H9 (cell line): ENCODE data around the gene ZNF418. TPM values are rescaled to one million over a fixed set of nuclear protein-coding genes. Genes with fewer than 3 reads are reported as not detected.

Source experiments
- DNase-seq: peaks from one replicate; pipeline ENCODE4 v3.0.0-alpha.2; 2017
- H2AFZ ChIP-seq: one replicate; pipeline ENCODE4 v1.6.1; 2013; ENCODE audit warnings: mild to moderate bottlenecking, low read length, control low read depth, moderate library complexity
- H2AK5ac ChIP-seq: 2 replicates; pipeline ENCODE4 v1.6.1; 2013; ENCODE audit warnings: low read length, control low read depth, mixed read lengths; ENCODE audit not compliant: insufficient read length
- H2BK120ac ChIP-seq: one replicate; pipeline ENCODE4 v1.6.1; 2013; ENCODE audit warnings: low read depth, mild to moderate bottlenecking, low read length, control low read depth, inconsistent platforms; ENCODE audit not compliant: poor library complexity, severe bottlenecking
- H2BK12ac ChIP-seq: 2 replicates; pipeline ENCODE4 v1.6.1; 2013; ENCODE audit warnings: low read length, control low read depth, mixed read lengths, low read depth; ENCODE audit not compliant: insufficient read length
- H2BK15ac ChIP-seq: 2 replicates; pipeline ENCODE4 v1.6.1; 2013; ENCODE audit warnings: low read depth, low read length, control low read depth
- H2BK20ac ChIP-seq: one replicate; pipeline ENCODE4 v1.6.1; 2013; ENCODE audit warnings: low read depth, mild to moderate bottlenecking, low read length, control low read depth, inconsistent platforms; ENCODE audit not compliant: poor library complexity, severe bottlenecking
- H2BK5ac ChIP-seq: 2 replicates; pipeline ENCODE4 v1.6.1; 2013; ENCODE audit warnings: low read length, control low read depth, mixed read lengths; ENCODE audit not compliant: insufficient read length
- H3K14ac ChIP-seq: 2 replicates; pipeline ENCODE4 v1.6.1; 2013; ENCODE audit warnings: low read length, control low read depth; ENCODE audit not compliant: insufficient read depth
- H3K18ac ChIP-seq: 2 replicates; pipeline ENCODE4 v1.6.1; 2013; ENCODE audit warnings: low read depth, mild to moderate bottlenecking, mixed read lengths, low read length, control low read depth; ENCODE audit not compliant: insufficient read length
- H3K23ac ChIP-seq: 2 replicates; pipeline ENCODE4 v1.6.1; 2013; ENCODE audit warnings: low read length, control low read depth, mixed read lengths, low read depth; ENCODE audit not compliant: insufficient read length
- H3K23me2 ChIP-seq: 2 replicates; pipeline ENCODE4 v1.6.1; 2013; ENCODE audit warnings: low read depth, mild to moderate bottlenecking, mixed read lengths, low read length, control low read depth; ENCODE audit not compliant: insufficient read length, poor library complexity, severe bottlenecking
- H3K27ac ChIP-seq: 2 replicates; pipeline ENCODE4 v1.5.1; 2013; ENCODE audit warnings: low read length, control low read depth, mixed read lengths, low read depth; ENCODE audit not compliant: insufficient read length
- H3K27me3 ChIP-seq: 2 replicates; pipeline ENCODE4 v1.6.1; 2013; ENCODE audit warnings: low read length, control low read depth, inconsistent platforms; ENCODE audit not compliant: insufficient read depth
- H3K4ac ChIP-seq: 2 replicates; pipeline ENCODE4 v1.6.1; 2013; ENCODE audit warnings: low read depth, mild to moderate bottlenecking, control low read depth, inconsistent platforms, low read length, moderate library complexity
- H3K4me1 ChIP-seq: 2 replicates; pipeline ENCODE4 v1.6.1; 2013; ENCODE audit warnings: low read length, control low read depth, inconsistent platforms; ENCODE audit not compliant: insufficient read depth
- H3K4me2 ChIP-seq: 2 replicates; pipeline ENCODE4 v1.6.1; 2013; ENCODE audit warnings: low read length, control low read depth, mixed read lengths; ENCODE audit not compliant: insufficient read length, insufficient read depth
- H3K56ac ChIP-seq: 2 replicates; pipeline ENCODE4 v1.6.1; 2013; ENCODE audit warnings: low read depth, mild to moderate bottlenecking, mixed read lengths, low read length, control low read depth; ENCODE audit not compliant: insufficient read length
- H3K79me1 ChIP-seq: 2 replicates; pipeline ENCODE4 v1.6.1; 2013; ENCODE audit warnings: low read depth, mild to moderate bottlenecking, moderate library complexity, low read length, control low read depth, inconsistent platforms; ENCODE audit not compliant: insufficient read depth, poor library complexity, severe bottlenecking
- H3K79me2 ChIP-seq: 2 replicates; pipeline ENCODE4 v1.6.1; 2013; ENCODE audit warnings: low read length, control low read depth, inconsistent platforms; ENCODE audit not compliant: insufficient read depth
- H3K9ac ChIP-seq: 2 replicates; pipeline ENCODE4 v1.6.1; 2013; ENCODE audit warnings: low read length, control low read depth, mixed read lengths; ENCODE audit not compliant: insufficient read length; ENCODE audit errors: extremely low read depth
- H3K9me3 ChIP-seq: one replicate; pipeline ENCODE4 v1.6.1; 2013; ENCODE audit warnings: low read depth, low read length, inconsistent platforms; ENCODE audit not compliant: control insufficient read depth
- H3T11ph ChIP-seq: one replicate; pipeline ENCODE4 v1.6.1; 2013; ENCODE audit warnings: mild to moderate bottlenecking, low read length, control low read depth, inconsistent platforms
- H4K20me1 ChIP-seq: one replicate; pipeline ENCODE4 v1.6.1; 2013; ENCODE audit not compliant: control insufficient read depth, insufficient read length, insufficient read depth
- H4K5ac ChIP-seq: 2 replicates; pipeline ENCODE4 v1.6.1; 2013; ENCODE audit warnings: low read depth, mild to moderate bottlenecking, mixed read lengths, low read length, control low read depth; ENCODE audit not compliant: insufficient read length
- H4K8ac ChIP-seq: replicated peaks from 2 replicates; pipeline ENCODE4 v1.6.1; 2013; ENCODE audit warnings: low read length, control low read depth, mixed read lengths, low read depth; ENCODE audit not compliant: insufficient read length
- H4K91ac ChIP-seq: 2 replicates; pipeline ENCODE4 v1.6.1; 2013; ENCODE audit warnings: low read depth, mild to moderate bottlenecking, moderate library complexity, mixed read lengths, low read length, control low read depth; ENCODE audit not compliant: insufficient read length
- H3K27ac Mint-ChIP-seq, 3 experiments: 2 replicates in 2 of 3; 3 replicates in 1 of 3; pipeline ENCODE4 v1.8.0; 2020 to 2021; ENCODE audit warnings: mixed read lengths in 3 of 3, mild to moderate bottlenecking in 1 of 3, moderate library complexity in 1 of 3
- H3K27me3 Mint-ChIP-seq: 2 replicates; pipeline ENCODE4 v1.8.0; 2021; ENCODE audit warnings: low read depth, mild to moderate bottlenecking, moderate library complexity, mixed read lengths
- H3K36me3 Mint-ChIP-seq, 3 experiments: 2 replicates in 2 of 3; 3 replicates in 1 of 3; pipeline ENCODE4 v1.8.0; 2020 to 2021; ENCODE audit warnings: low read depth in 3 of 3, mixed read lengths in 3 of 3; ENCODE audit not compliant: insufficient read depth in 1 of 3
- H3K4me1 Mint-ChIP-seq, 2 experiments: 2 replicates each; pipeline ENCODE4 v1.8.0; 2020; ENCODE audit warnings: mixed read lengths in 2 of 2
- H3K4me3 Mint-ChIP-seq, 2 experiments: 2 replicates in 1 of 2; 3 replicates in 1 of 2; pipeline ENCODE4 v1.8.0; 2020 to 2021; ENCODE audit warnings: mild to moderate bottlenecking in 2 of 2, mixed read lengths in 2 of 2, moderate library complexity in 1 of 2
- H3K9me3 Mint-ChIP-seq, 2 experiments: 2 replicates in 1 of 2; 3 replicates in 1 of 2; pipeline ENCODE4 v1.8.0; 2020; ENCODE audit warnings: mild to moderate bottlenecking in 2 of 2, mixed read lengths in 2 of 2, moderate library complexity in 1 of 2
- total RNA-seq: library from RNA; stranded (reverse); gene quantifications from 2 replicates; pipeline ENCODE4 v1.2.1, GENCODE V29; 2021
- TF ChIP-seq, protein P1 (sequence below): fragments of 200-600 bp; sonication (generic); conservative IDR thresholded peaks from 3 replicates; pipeline ENCODE4 v1.8.0; 2021; ENCODE audit warnings: antibody characterized with exemption, mild to moderate bottlenecking

Gene ZNF418
- total RNA-seq, 1 experiment from 2014 or later, result 26.2 TPM

DNA sequence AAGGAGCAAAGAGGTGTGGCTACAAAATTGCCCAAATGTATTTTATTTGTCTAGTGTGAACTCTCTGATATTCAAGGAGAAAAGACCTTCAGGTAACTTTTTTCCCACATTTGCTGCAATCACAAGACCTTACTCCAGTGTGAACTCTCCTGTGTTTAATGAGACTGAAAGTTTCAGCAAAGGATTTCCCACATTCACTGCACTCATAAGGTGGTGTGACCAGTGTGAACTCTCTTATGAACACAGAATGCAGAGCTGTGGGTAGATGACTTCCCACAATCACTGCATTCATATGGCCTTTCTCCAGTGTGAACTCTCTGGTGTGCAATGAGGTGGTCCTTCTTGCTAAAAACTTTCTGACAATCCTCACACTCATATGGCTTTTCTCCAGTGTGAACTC, 62.8 kb downstream of the ZNF418 start:
- Mint-ChIP-seq H3K27me3 (peaks cover 3% of the 10 kb centered on the region; the same call in 1 of the 2 replicates), H3K4me1 (0 out of 4 replicates have a peak, but pooled peaks cover 0 to 4% of the 10 kb centered on the region in 2 experiments), H3K9me3 (peaks cover 62 to 66% of the 10 kb centered on the region in 2 experiments), H3K36me3 (peaks cover 83 to 91% (median 90%) of the 10 kb centered on the region in 3 experiments), H3K27ac (no peak overlapping the region), H3K4me3 (no peak overlapping the region)
- TF ChIP-seq, protein P1, sequence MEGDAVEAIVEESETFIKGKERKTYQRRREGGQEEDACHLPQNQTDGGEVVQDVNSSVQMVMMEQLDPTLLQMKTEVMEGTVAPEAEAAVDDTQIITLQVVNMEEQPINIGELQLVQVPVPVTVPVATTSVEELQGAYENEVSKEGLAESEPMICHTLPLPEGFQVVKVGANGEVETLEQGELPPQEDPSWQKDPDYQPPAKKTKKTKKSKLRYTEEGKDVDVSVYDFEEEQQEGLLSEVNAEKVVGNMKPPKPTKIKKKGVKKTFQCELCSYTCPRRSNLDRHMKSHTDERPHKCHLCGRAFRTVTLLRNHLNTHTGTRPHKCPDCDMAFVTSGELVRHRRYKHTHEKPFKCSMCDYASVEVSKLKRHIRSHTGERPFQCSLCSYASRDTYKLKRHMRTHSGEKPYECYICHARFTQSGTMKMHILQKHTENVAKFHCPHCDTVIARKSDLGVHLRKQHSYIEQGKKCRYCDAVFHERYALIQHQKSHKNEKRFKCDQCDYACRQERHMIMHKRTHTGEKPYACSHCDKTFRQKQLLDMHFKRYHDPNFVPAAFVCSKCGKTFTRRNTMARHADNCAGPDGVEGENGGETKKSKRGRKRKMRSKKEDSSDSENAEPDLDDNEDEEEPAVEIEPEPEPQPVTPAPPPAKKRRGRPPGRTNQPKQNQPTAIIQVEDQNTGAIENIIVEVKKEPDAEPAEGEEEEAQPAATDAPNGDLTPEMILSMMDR, result no peak
- no peak overlapping the region for H3K23ac ChIP-seq
- H4K20me1 ChIP-seq, result no peaks in the 10 kb centered on the region
- no peak overlapping the region for H2BK12ac ChIP-seq
- H3K79me2 ChIP-seq, result peaks cover 16% of the 10 kb centered on the region; the same call in 1 of the 2 replicates
- no peaks in the 10 kb centered on the region for H3K4me1 ChIP-seq
- H4K8ac ChIP-seq, result no peak overlapping the region
- H3K56ac ChIP-seq, result no peak overlapping the region
- no peak overlapping the region for H2BK15ac ChIP-seq
- H3K27me3 ChIP-seq, result 0 out of 2 replicates have a peak, but pooled peaks cover 2% of the 10 kb centered on the region
- H2BK5ac ChIP-seq, result no peak overlapping the region
- H2BK120ac ChIP-seq, result no peak overlapping the region
- H4K5ac ChIP-seq, result no peak overlapping the region
- no peak overlapping the region for H2AK5ac ChIP-seq
- H4K91ac ChIP-seq, result no peak overlapping the region
- no peak overlapping the region for H3K18ac ChIP-seq
- H3K9ac ChIP-seq, result no peak overlapping the region
- H3K4ac ChIP-seq, result no peak overlapping the region
- no peak for DNase-seq
- H2AFZ ChIP-seq, result no peak overlapping the region
- no peaks in the 10 kb centered on the region for H3K23me2 ChIP-seq
- no peak overlapping the region for H3T11ph ChIP-seq
- H3K27ac ChIP-seq, result no peak overlapping the region
- H2BK20ac ChIP-seq, result no peak overlapping the region
- no peak overlapping the region for H3K4me2 ChIP-seq
- no peak overlapping the region for H3K14ac ChIP-seq
- peaks cover under 1% of the 10 kb centered on the region for H3K79me1 ChIP-seq
- peaks cover 44% of the 10 kb centered on the region for H3K9me3 ChIP-seq

Other genes with a start within 250 kb of the ZNF418 start
- 17.6 and 18.7 TPM in 2 replicates for gene ZNF154, start 226.2 kb downstream of the ZNF418 start, total RNA-seq
- 9.0 and 9.3 TPM in 2 replicates for gene ZNF671, start 207.8 kb downstream of the ZNF418 start, total RNA-seq
- gene ZNF776, start 188.6 kb downstream of the ZNF418 start, total RNA-seq, result 19.7 and 22.8 TPM in 2 replicates
- 14.8 and 17.6 TPM in 2 replicates for gene ZNF586, start 165.7 kb downstream of the ZNF418 start, total RNA-seq
- 9.2 and 11.3 TPM in 2 replicates for gene ZNF552, start 120.5 kb downstream of the ZNF418 start, total RNA-seq
- gene ZNF587B, start 105.1 kb downstream of the ZNF418 start, total RNA-seq, result 41.8 and 45.2 TPM in 2 replicates
- 37.5 and 40.0 TPM in 2 replicates for gene ZNF587, start 85.5 kb downstream of the ZNF418 start, total RNA-seq
- 98.7 and 103 TPM in 2 replicates for gene ZNF814, start 46.4 kb downstream of the ZNF418 start, total RNA-seq
- gene ZNF417, start 18.8 kb downstream of the ZNF418 start, total RNA-seq, result 22.1 and 22.2 TPM in 2 replicates
- gene ZNF256, start 12.3 kb upstream of the ZNF418 start, total RNA-seq, result 11.9 and 12.3 TPM in 2 replicates
- gene C19orf18, start 39.1 kb upstream of the ZNF418 start, total RNA-seq, result 0.26 and 0.33 TPM in 2 replicates
- 13.4 and 14.1 TPM in 2 replicates for gene ZNF606, start 67.4 kb upstream of the ZNF418 start, total RNA-seq
- gene ZSCAN1, start 98.6 kb upstream of the ZNF418 start, total RNA-seq, result 0.77 and 1.2 TPM in 2 replicates
- 4.7 and 5.4 TPM in 2 replicates for gene ZNF135, start 123.9 kb upstream of the ZNF418 start, total RNA-seq
- gene ZSCAN18, start 162.8 kb upstream of the ZNF418 start, total RNA-seq, result 35.4 and 40.1 TPM in 2 replicates
- gene ZNF329, start 215.4 kb upstream of the ZNF418 start, total RNA-seq, result 11.8 and 12.1 TPM in 2 replicates
- gene ZNF274, start 247.7 kb upstream of the ZNF418 start, total RNA-seq, result 27.0 and 28.7 TPM in 2 replicates